VCaP (cell line): Measurements from ENCODE around the gene PLSCR4.

Source experiments
- H3K27ac ChIP-seq: fragments of 450-650 bp; 2 replicates; pipeline ENCODE4 v1.5.1; 2017
- CTCF ChIP-seq: fragments of 450-650 bp; conservative IDR thresholded peaks from 2 replicates; pipeline ENCODE4 v1.5.1; 2017; ENCODE audit warnings: mild to moderate bottlenecking, moderate library complexity

Gene PLSCR4

GRCh38 chr3:146159616-146160320, 91.1 kb downstream of the PLSCR4 start:
- no peak for TF ChIP-seq CTCF
- H3K27ac ChIP-seq = peak overlapping the region; percentile 72

- no peak for TF ChIP-seq CTCF
- H3K27ac ChIP-seq = no peak overlapping the region
Observed at GRCh38 chr3:146159037-146159436, 91.9 kb downstream of the PLSCR4 start.

GRCh38 chr3:146157325-146158060, 93.4 kb downstream of the PLSCR4 start:
- no peak for TF ChIP-seq CTCF
- no peak overlapping the region for H3K27ac ChIP-seq

- TF ChIP-seq CTCF = no peak
- H3K27ac ChIP-seq = no peak overlapping the region
Observed at GRCh38 chr3:146156666-146157314, 94.1 kb downstream of the PLSCR4 start.

GRCh38 chr3:146156095-146156494, 94.8 kb downstream of the PLSCR4 start:
- no peak for TF ChIP-seq CTCF
- H3K27ac ChIP-seq = no peak overlapping the region

- no peak overlapping the region for H3K27ac ChIP-seq
- no peak for TF ChIP-seq CTCF
Observed at GRCh38 chr3:146154995-146155394, 95.9 kb downstream of the PLSCR4 start.

- no peak for TF ChIP-seq CTCF
- H3K27ac ChIP-seq = no peak overlapping the region
Observed at GRCh38 chr3:146154316-146154715, 96.6 kb downstream of the PLSCR4 start.
